Thyroid gland (tissue), 4 donors: Measurements from ENCODE around the gene KCNH6. TPM values are rescaled to one million over a fixed set of nuclear protein-coding genes. Genes with fewer than 3 reads are reported as not detected.

Source experiments
- DNase-seq, 2 donors: peaks; one replicate each; pipeline ENCODE4 v3.0.0-alpha.2; 2019
- H3K27ac ChIP-seq, 3 donors: fragments of 200-600 bp; sonication (generic); 1 replicate in 2 of 3; 2 replicates in 1 of 3; pipeline ENCODE4 v1.5.1; 2016 to 2019; ENCODE audit warnings: mild to moderate bottlenecking in 1 of 3, moderate library complexity in 1 of 3
- H3K27me3 ChIP-seq: fragments of 200-600 bp; sonication (generic); one replicate; pipeline ENCODE4 v1.5.1; 2019
- H3K36me3 ChIP-seq, 2 donors: fragments of 200-600 bp; sonication (generic); one replicate each; pipeline ENCODE4 v1.5.1; 2016 to 2019
- H3K4me1 ChIP-seq, 2 donors: fragments of 200-600 bp; sonication (generic); one replicate each; pipeline ENCODE4 v1.5.1; 2017 to 2019
- H3K4me3 ChIP-seq, 3 donors: fragments of 200-600 bp; sonication (generic); replicated peaks in 1 of 3; 1 replicate in 2 of 3; 2 replicates in 1 of 3; pipeline ENCODE4 v1.5.1; 2016; ENCODE audit warnings: mild to moderate bottlenecking in 1 of 3
- H3K9me3 ChIP-seq: fragments of 200-600 bp; sonication (generic); one replicate; pipeline ENCODE4 v1.5.1; 2017
- POLR2A ChIP-seq, 2 donors: fragments of 450-650 bp; IDR thresholded peaks; one replicate each; pipeline ENCODE4 v1.6.1; 2017; ENCODE audit warnings: antibody characterized with exemption in 2 of 2, mild to moderate bottlenecking in 2 of 2, moderate library complexity in 1 of 2
- WGBS, 2 donors: methylation state at CpG; one replicate each; pipeline ENCODE4 v1.1.5; 2017; 5-methylcytosine and 5-hydroxymethylcytosine counted together
- intact Hi-C: fragments of 100-400 bp; cut with DNase I; formaldehyde crosslinking; loops from one replicate; pipeline ENCODE4 v1.15.1; 2023
- total RNA-seq, 4 donors: library from RNA; depleted of rRNA; stranded (reverse); fragments of >200 nt; gene quantifications; one replicate each; pipeline ENCODE4 v1.2.3, GENCODE V29; 2016
- TF ChIP-seq, protein P1 (sequence below), 6 experiments: fragments of 200-600 bp in 3 of 6; fragments of 450-650 bp in 3 of 6; sonication (generic) in 3 of 6; IDR thresholded peaks; one replicate each; pipeline ENCODE4 v1.5.1; 2016 to 2019; ENCODE audit warnings: antibody characterized with exemption in 6 of 6, mild to moderate bottlenecking in 2 of 6, inconsistent platforms in 1 of 6, moderate library complexity in 1 of 6

KCNH6 gene
- total RNA-seq, 4 donors from 2014 or later = 0.67 TPM; not detected in 3

DNA sequence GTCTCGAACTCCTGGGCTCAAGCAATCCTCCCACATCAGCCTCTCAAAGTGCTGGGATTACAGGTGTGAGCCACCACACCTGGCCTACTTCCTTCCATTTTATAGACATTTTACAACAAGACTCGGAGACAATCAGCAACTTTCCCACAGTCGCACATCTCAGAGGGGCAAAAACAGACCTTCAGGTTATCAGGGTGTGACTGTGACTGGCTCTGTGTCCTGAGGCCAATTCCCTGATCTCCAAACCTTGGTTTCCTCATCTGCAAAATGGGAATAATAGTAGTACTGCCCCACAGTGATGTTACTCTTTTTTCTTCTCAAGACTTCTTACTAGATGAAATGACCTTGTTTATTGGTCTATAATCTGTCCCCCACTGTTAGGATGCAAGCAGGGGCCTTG is 10.8 kb upstream of the KCNH6 start:
- 92 to 97% methylated on average over 3 of the region's 3 CpGs for WGBS, 2 donors
- no peaks in the 10 kb centered on the region for H3K36me3 ChIP-seq
- intact Hi-C loops = no loop called here

DNA sequence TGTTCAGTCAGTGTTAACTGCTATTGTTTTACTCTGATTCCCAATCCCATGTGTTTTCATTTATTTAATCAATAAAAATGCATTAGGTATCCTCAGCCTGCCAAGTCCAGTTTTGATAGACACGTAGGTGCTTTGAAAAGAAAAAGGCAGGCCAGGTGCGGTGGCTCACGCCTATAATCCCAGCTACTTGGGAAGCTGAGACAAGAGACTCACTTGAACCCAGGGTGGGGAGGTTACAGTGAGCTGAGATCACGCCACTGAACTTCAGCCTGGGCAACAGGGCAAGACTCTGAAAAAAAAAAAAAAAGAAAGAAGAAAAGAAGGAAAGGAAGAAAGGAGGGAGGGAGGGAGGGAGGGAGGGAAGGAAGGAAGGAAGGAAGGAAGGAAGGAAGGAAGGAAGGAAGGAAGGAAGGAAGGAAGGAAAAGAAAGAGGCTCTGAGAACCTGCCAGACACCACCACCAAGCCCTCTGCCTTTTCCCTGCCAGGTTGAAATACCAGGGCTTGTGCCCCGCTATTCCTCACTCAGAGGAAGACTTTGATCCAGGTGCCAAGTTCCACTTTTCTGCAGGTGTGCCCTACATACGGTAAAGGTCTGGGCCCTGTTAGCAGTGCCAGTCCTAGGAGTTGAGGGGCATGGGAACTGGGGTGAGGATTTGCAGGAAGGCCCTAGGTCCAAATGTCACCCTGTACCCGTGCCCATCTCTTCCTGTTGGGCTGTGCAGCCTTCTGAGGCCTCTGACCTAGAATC is 10.1 kb upstream of the KCNH6 start:
- no peak for DNase-seq
- intact Hi-C loops = no loop called here
- H3K27ac ChIP-seq = no peak overlapping the region

More for the DNA sequence above, 10.8 kb upstream of the KCNH6 start:
- DNase-seq = no peak
- H3K4me1 ChIP-seq = no peaks in the 10 kb centered on the region
- H3K27ac ChIP-seq = no peak overlapping the region
- no peaks in the 10 kb centered on the region for H3K27me3 ChIP-seq
- H3K9me3 ChIP-seq = no peaks in the 10 kb centered on the region
- TF ChIP-seq, protein P1, sequence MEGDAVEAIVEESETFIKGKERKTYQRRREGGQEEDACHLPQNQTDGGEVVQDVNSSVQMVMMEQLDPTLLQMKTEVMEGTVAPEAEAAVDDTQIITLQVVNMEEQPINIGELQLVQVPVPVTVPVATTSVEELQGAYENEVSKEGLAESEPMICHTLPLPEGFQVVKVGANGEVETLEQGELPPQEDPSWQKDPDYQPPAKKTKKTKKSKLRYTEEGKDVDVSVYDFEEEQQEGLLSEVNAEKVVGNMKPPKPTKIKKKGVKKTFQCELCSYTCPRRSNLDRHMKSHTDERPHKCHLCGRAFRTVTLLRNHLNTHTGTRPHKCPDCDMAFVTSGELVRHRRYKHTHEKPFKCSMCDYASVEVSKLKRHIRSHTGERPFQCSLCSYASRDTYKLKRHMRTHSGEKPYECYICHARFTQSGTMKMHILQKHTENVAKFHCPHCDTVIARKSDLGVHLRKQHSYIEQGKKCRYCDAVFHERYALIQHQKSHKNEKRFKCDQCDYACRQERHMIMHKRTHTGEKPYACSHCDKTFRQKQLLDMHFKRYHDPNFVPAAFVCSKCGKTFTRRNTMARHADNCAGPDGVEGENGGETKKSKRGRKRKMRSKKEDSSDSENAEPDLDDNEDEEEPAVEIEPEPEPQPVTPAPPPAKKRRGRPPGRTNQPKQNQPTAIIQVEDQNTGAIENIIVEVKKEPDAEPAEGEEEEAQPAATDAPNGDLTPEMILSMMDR (IDR thresholded peaks at IDR 0.05) = no peak
- TF ChIP-seq POLR2A (IDR thresholded peaks at IDR 0.05) = no peak
- H3K4me3 ChIP-seq = no peak overlapping the region

DNA sequence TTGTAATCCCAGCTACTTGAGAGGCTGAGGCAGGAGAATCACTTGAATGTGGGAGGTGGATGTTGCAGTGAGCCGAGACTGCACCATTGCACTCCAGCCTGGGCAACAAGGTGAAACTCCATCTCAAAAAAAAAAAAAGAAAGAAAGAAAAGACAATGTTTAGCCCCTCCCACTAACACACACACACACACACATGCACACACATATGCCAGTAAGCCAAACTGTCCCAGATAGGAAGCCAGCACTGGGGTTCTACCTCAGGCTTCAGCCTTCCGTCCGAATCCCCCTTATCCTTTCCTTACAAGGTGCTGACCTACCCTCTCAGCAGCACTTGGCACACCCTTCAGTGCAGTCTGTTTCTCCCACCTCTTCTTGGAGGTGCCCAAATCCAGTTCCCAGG is 8.7 kb upstream of the KCNH6 start:
- WGBS, 2 donors = 42 to 56% methylated on average over 3 of the region's 3 CpGs

More for the DNA sequence above, 10.1 kb upstream of the KCNH6 start:
- H3K9me3 ChIP-seq = no peaks in the 10 kb centered on the region
- H3K4me3 ChIP-seq = no peak overlapping the region
- H3K36me3 ChIP-seq = no peaks in the 10 kb centered on the region
- TF ChIP-seq, protein P1 (IDR thresholded peaks at IDR 0.05) = no peak
- no peak for TF ChIP-seq POLR2A (IDR thresholded peaks at IDR 0.05)
- no peaks in the 10 kb centered on the region for H3K4me1 ChIP-seq
- no peaks in the 10 kb centered on the region for H3K27me3 ChIP-seq
- WGBS, 2 donors = 74 to 83% methylated on average over 7 of the region's 7 CpGs

DNA sequence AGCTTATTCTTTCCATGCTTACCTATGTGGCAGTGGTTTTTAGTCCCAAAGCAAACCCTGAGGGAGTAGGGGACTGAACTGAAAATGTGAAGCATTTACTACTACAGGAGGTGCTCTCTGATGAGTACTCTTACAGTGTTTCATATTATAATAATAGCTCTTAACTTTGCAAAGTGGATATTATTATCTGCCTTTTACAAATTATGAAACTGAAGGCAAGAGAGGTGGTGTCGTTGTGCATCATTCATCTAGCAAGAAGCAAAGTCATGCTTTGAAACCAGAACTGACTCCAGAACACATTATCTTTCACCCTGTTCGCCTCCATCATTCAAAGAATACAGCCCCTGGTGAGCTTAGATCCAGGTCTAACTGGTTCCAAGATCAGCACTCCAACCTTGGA is 8.2 kb upstream of the KCNH6 start:
- H3K36me3 ChIP-seq = no peaks in the 10 kb centered on the region
- H3K27me3 ChIP-seq = no peaks in the 10 kb centered on the region
- H3K4me3 ChIP-seq = no peak overlapping the region
- no peaks in the 10 kb centered on the region for H3K4me1 ChIP-seq
- no peak for TF ChIP-seq POLR2A (IDR thresholded peaks at IDR 0.05)
- TF ChIP-seq, protein P1 (IDR thresholded peaks at IDR 0.05) = no peak
- no peak for DNase-seq
- WGBS, 2 donors = 83 to 87% methylated on average over 2 of the region's 2 CpGs
- no peak overlapping the region for H3K27ac ChIP-seq
- no peaks in the 10 kb centered on the region for H3K9me3 ChIP-seq
- intact Hi-C loops = no loop called here

More for the DNA sequence above, 8.7 kb upstream of the KCNH6 start:
- H3K4me1 ChIP-seq = no peaks in the 10 kb centered on the region
- no peaks in the 10 kb centered on the region for H3K27me3 ChIP-seq
- H3K9me3 ChIP-seq = no peaks in the 10 kb centered on the region
- intact Hi-C loops = no loop called here
- H3K4me3 ChIP-seq = no peak overlapping the region
- no peak for DNase-seq
- no peak overlapping the region for H3K27ac ChIP-seq
- no peak for TF ChIP-seq POLR2A (IDR thresholded peaks at IDR 0.05)
- TF ChIP-seq, protein P1 (IDR thresholded peaks at IDR 0.05) = no peak
- no peaks in the 10 kb centered on the region for H3K36me3 ChIP-seq

DNA sequence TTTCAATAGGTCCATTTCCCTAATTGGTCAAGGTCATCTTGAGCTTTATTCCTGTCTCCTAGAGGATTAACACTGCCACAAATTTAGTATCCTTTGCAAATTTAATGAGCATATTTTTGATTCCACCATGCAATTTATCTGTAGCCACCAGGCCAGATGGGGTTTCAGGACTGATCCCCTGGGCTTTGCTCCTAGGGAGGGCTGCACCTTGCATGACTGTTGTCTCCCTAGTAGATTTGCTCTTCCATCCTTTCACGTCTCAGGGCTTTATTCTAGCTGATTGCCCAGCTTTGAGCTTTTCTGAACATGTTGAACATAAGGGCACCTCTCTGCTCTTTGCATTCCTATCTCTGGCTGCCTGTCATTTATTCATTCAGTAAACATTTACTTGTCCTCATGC is 7.7 kb upstream of the KCNH6 start:
- intact Hi-C loops = no loop called here

More for the DNA sequence above, 7.7 kb upstream of the KCNH6 start:
- H3K36me3 ChIP-seq = no peaks in the 10 kb centered on the region
- TF ChIP-seq POLR2A (IDR thresholded peaks at IDR 0.05) = no peak
- TF ChIP-seq, protein P1 (IDR thresholded peaks at IDR 0.05) = no peak
- H3K4me3 ChIP-seq = no peak overlapping the region
- 72 to 82% methylated on average over 1 of the region's 1 CpG for WGBS, 2 donors
- H3K27ac ChIP-seq = no peak overlapping the region
- no peaks in the 10 kb centered on the region for H3K27me3 ChIP-seq
- no peaks in the 10 kb centered on the region for H3K4me1 ChIP-seq
- DNase-seq = no peak
- H3K9me3 ChIP-seq = no peaks in the 10 kb centered on the region
